Measurements from ENCODE around the gene ZER1. TPM values are rescaled to one million over a fixed set of nuclear protein-coding genes. Genes with fewer than 3 reads are reported as not detected.
"Not testable (repeated sequence)": the region's sequence is repeated elsewhere in the genome, so short reads cannot be mapped to it uniquely, and the experiment has no call there.

ZER1 gene
- polyA plus RNA-seq (ENCODE audit: insufficient read length in 10 of 10), result 10 to 100 TPM; 29.8 to 36.2 (median 32.9) TPM
- long read RNA-seq, donor 1, result 0 reads
- long read RNA-seq, donor 2, full-length matches to known transcripts, result 1 of 14 reads
- long read RNA-seq, donor 2, partial matches to known transcripts, result 13 of 14 reads
- long read RNA-seq, donor 2, other reads (novel, unspliced or antisense), result 0 of 14 reads
- long read RNA-seq, donor 3, result 0 reads
- long read RNA-seq, donor 4, full-length matches to known transcripts, result 2 of 8 reads
- long read RNA-seq, donor 4, partial matches to known transcripts, result 6 of 8 reads
- long read RNA-seq, donor 4, other reads (novel, unspliced or antisense), result 0 of 8 reads
- long read RNA-seq, donor 5, full-length matches to known transcripts, result 6 of 6 reads
- long read RNA-seq, donor 5, partial matches to known transcripts, result 0 of 6 reads
- long read RNA-seq, donor 5, other reads (novel, unspliced or antisense), result 0 of 6 reads
- long read RNA-seq, donor 6, full-length matches to known transcripts, result 3 of 3 reads
- long read RNA-seq, donor 6, partial matches to known transcripts, result 0 of 3 reads
- long read RNA-seq, donor 6, other reads (novel, unspliced or antisense), result 0 of 3 reads
- long read RNA-seq, donor 7, result 0 reads
- long read RNA-seq, donor 8, full-length matches to known transcripts, result 3 of 3 reads
- long read RNA-seq, donor 8, partial matches to known transcripts, result 0 of 3 reads
- long read RNA-seq, donor 8, other reads (novel, unspliced or antisense), result 0 of 3 reads
- long read RNA-seq, donor 9, full-length matches to known transcripts, result 1 of 1 reads
- long read RNA-seq, donor 9, partial matches to known transcripts, result 0 of 1 reads
- long read RNA-seq, donor 9, other reads (novel, unspliced or antisense), result 0 of 1 reads

- peak; percentile 89 to 96 (median 93) for DNase-seq
These were observed at the start of gene ZER1 for GRCh38 chr9:128771745-128772519. ZER1 (minus strand) TSS chr9:128771927; CDS start chr9:128755565, 16,362 bp downstream.

DNA sequence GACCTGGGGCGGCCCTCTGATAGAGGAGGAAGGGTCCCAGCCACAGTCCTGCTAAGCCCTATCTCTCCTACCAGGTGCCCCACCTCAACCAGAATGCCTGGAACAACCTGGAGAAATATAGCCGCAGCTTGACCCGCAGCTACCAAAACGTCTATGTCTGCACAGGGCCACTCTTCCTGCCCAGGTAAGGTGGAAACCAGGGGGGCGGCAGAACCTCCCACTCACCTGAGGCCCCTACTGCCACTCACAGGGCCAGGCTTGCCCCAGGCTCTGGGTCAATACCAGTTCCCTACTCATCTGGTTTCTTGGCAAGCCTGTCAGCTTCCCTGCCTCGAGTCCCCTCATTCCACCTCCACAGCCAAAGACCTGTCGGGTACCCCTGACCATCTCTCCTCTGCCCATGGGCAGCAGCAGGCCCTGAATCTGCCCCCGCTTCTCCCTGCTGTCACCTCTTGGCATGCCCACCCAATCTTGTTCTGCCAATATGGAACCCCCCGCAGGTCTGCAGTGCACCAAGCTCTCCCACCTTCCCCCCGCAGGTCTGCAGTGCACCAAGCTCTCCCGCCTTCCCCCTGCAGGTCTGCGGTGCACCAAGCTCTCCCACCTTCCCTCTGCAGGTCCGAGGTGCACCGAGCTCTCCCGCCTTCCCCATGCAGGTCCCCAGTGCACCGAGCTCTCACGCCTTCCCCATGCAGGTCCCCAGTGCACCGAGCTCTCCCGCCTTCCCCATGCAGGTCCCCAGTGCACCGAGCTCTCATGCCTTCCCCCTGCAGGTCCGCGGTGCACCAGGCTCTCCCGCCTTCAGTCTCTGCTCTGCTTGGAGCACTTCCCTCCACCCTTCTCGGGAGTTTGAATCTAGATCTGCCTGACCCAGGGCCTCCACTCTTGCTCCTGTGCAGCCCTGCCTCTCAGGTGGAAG, 49.2 kb upstream of the ZER1 start:
- no peak for DNase-seq

GRCh38 chr9:128819716-128820664, 48.3 kb upstream of the ZER1 start:
- peak in 1 of 3 donors; percentile 35 for DNase-seq

- DNase-seq, result peak in 2 of 3 donors; percentile 41 to 65
These were observed 47.4 kb upstream of the ZER1 start for GRCh38 chr9:128818839-128819715.

GRCh38 chr9:128818099-128818838, 46.5 kb upstream of the ZER1 start, which contains the start of gene ENDOG:
ENDOG (plus strand) TSS chr9:128818500; CDS start chr9:128818685, 185 bp downstream.
- peak; percentile 97 to 99 (median 99) for DNase-seq

- DNase-seq, result no peak
These were observed 39.1 kb upstream of the ZER1 start for GRCh38 chr9:128810873-128811272.

DNA sequence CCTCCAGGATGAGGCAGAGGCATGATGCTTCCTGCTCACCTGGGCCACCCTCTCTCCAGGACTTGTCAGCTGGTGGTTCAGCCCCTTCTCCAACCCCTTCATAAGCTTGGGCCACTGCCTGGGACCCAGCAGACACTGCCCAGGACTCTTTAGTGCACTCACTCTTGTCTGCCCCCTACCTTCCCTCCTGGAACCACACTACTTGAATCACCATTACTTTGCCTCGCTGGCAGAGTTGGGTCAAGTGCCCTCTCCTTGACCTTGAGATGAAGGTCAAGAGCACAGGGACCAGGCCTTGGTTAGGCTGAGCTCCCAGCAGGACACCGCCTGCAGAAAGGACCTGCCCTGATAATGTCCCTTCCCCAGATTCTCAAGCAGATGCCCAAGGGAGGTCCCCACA, 38.1 kb upstream of the ZER1 start:
- DNase-seq, result no peak

DNA sequence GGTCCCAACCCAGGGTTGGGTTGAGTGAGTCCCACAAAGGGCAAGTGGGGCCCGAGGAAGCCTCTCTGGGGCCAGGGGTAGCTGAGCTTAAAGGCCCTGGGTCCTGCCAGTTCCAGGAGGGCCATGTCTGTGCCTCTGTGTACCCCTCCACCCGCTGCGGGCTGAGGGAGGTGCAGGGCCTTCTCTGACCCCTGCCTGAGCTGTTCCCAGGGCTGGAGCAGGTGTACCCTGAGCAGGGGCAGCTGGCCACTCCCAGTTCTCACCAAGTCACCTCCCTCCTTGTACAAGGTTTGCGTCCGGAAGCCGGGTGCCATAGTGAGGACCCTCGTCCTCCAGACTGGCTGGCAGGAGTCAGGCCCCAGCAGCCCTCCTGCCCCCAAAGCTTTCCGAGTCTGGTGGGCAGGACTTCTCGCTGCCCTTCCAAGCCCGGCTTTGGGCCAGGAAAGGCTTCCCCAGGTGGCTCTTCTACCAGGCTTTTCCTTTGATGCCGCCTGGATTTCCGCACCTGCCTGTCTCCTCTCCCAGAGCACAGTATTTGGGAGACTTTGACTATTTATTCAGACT, 37.4 kb upstream of the ZER1 start:
- DNase-seq, result no peak

GRCh38 chr9:128808543-128808942, 36.8 kb upstream of the ZER1 start:
- no peak for DNase-seq

GRCh38 chr9:128807827-128808226, 36.1 kb upstream of the ZER1 start:
- no peak for DNase-seq

DNA sequence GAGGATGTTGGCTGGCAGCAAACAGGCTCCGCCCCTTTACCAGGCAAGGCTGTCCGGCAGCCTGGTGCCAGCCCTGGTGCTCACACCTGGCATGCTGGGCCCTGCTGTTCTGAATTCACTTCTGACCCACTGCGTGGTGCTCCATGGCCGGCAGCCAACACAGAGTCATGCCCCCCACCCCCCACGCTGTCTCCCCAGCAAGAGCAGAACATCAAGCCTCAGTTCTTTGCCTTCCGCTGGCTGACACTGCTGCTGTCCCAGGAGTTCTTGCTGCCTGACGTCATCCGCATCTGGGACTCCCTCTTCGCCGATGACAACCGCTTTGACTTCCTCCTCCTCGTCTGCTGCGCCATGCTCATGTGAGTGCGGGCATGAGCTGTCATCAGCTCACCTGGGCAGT, 33.9 kb upstream of the ZER1 start:
- no peak for DNase-seq

GRCh38 chr9:128802482-128802881, 30.8 kb upstream of the ZER1 start:
- DNase-seq, result no peak

GRCh38 chr9:128800061-128800460, 28.3 kb upstream of the ZER1 start:
- no peak for DNase-seq

- no peak for DNase-seq
These were observed 27.2 kb upstream of the ZER1 start for GRCh38 chr9:128798896-128799295.

DNA sequence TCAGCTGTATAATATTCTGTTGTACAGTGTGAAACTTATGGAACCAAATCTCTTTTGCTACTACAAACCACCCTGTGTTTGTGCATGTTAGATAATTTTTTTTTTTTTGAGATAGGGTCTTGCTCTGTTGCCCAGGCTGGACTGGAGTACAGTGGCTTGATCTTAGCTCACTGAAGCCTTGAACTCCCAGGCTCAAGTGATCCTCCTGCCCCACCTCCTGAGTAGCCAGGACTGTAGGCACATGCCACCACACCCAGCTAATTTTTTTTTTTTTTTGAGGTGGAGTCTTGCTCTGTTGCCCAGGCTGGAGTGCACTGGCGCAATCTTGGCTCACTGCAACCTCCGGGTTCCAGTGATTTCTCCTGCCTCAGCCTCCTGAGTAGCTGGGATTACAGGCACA, 23.2 kb upstream of the ZER1 start:
- DNase-seq, result not testable (repeated sequence)

- no peak for DNase-seq
These were observed 21.4 kb upstream of the ZER1 start for GRCh38 chr9:128792978-128793686.

DNA sequence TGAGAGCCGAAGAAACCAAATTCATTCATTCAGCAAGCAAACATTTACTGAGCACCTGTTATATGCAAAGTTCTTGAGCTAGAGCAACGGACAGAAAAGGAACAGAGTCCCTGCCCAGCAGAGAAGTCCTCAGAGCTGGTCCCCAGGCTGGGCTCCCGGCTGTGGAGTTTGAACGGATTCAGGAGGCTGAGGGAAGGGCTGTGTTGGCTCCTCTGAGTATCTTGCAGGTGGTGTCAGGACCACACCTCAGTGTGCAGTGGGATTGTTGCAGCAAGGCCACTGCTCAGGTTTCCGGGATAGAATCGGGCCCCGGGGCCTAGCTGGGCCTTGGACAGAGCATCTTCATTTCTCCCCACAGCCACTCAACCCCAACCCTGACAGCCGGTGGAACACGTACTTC, 20.4 kb upstream of the ZER1 start:
- DNase-seq, result no peak

Measured in muscle of back (tissue), 13 donors.